ENCODE results near the gene UCK1.

Gene UCK1

GRCh38 chr9:131494296-131494870 is 36.7 kb downstream of the UCK1 start:
- no peak for DNase-seq (ENCODE audit: low read depth in 1 of 2, low spot score in 1 of 2)
- H3K27ac ChIP-seq (replicated peaks): no peak overlapping the region
- no peaks in the 10 kb centered on the region for H3K27me3 ChIP-seq (ENCODE audit: insufficient read depth, poor library complexity, severe bottlenecking)
- no peak for TF ChIP-seq POLR2AphosphoS5 (IDR thresholded peaks at IDR 0.05; ENCODE audit: low read depth)
- no peak for TF ChIP-seq CTCF (IDR thresholded peaks at IDR 0.05; ENCODE audit: insufficient read depth, low read length)
- no peak for TF ChIP-seq REST (IDR thresholded peaks at IDR 0.05; ENCODE audit: insufficient replicate concordance, low read depth)
- no peak for TF ChIP-seq GABPA (IDR thresholded peaks at IDR 0.05; ENCODE audit: low read depth)
- TF ChIP-seq SPI1 (IDR thresholded peaks at IDR 0.05; ENCODE audit: borderline replicate concordance, low read depth): no peak
- H3K4me3 ChIP-seq (replicated peaks; ENCODE audit: insufficient read depth, low read length): no peak overlapping the region

- DNase-seq (ENCODE audit: low read depth in 1 of 2, low spot score in 1 of 2): no peak
- TF ChIP-seq POLR2AphosphoS5 (IDR thresholded peaks at IDR 0.05; ENCODE audit: low read depth) (no peak), CTCF (IDR thresholded peaks at IDR 0.05; ENCODE audit: insufficient read depth, low read length) (no peak), GABPA (IDR thresholded peaks at IDR 0.05; ENCODE audit: low read depth) (no peak), REST (IDR thresholded peaks at IDR 0.05; ENCODE audit: insufficient replicate concordance, low read depth) (no peak), SPI1 (IDR thresholded peaks at IDR 0.05; ENCODE audit: borderline replicate concordance, low read depth) (no peak)
- H3K27me3 ChIP-seq (ENCODE audit: insufficient read depth, poor library complexity, severe bottlenecking): no peaks in the 10 kb centered on the region
Observed at GRCh38 chr9:131492070-131492469, 39.0 kb downstream of the UCK1 start.

GRCh38 chr9:131491001-131491710 is 39.9 kb downstream of the UCK1 start:
- Histone ChIP-seq H3K4me3 (replicated peaks; ENCODE audit: insufficient read depth, low read length) (no peak overlapping the region), H3K27me3 (ENCODE audit: insufficient read depth, poor library complexity, severe bottlenecking) (no peaks in the 10 kb centered on the region), H3K27ac (replicated peaks) (no peak overlapping the region)
- no peak for DNase-seq (ENCODE audit: low read depth in 1 of 2, low spot score in 1 of 2)
- TF ChIP-seq POLR2AphosphoS5 (IDR thresholded peaks at IDR 0.05; ENCODE audit: low read depth): no peak
- TF ChIP-seq SPI1 (IDR thresholded peaks at IDR 0.05; ENCODE audit: borderline replicate concordance, low read depth): no peak
- TF ChIP-seq REST (IDR thresholded peaks at IDR 0.05; ENCODE audit: insufficient replicate concordance, low read depth): no peak

More at GRCh38 chr9:131492070-131492469, 39.0 kb downstream of the UCK1 start:
- Histone ChIP-seq H3K27ac (replicated peaks) (no peak overlapping the region), H3K4me3 (replicated peaks; ENCODE audit: insufficient read depth, low read length) (no peak overlapping the region)
